ENCODE measurements around the gene GTPBP8.

Gene GTPBP8

GRCh38 chr3:112958811-112959560, 31.8 kb upstream of the GTPBP8 start:
- Histone ChIP-seq H3K4me1 (ENCODE audit: insufficient read depth, low read length) (no peaks in the 10 kb centered on the region), H3K27ac (ENCODE audit: low read length) (no peak overlapping the region), H3K36me3 (ENCODE audit: insufficient read depth, low read length) (no peaks in the 10 kb centered on the region), H3K9me3 (ENCODE audit: insufficient read depth, low read length, severe bottlenecking) (peaks cover 3% of the 10 kb centered on the region), H2AFZ (ENCODE audit: low read depth, low read length) (no peak overlapping the region), H3K79me2 (ENCODE audit: insufficient read depth, low read length) (no peaks in the 10 kb centered on the region), H3K9ac (ENCODE audit: low read depth, low read length) (no peak overlapping the region), H3K4me2 (ENCODE audit: insufficient read depth, low read length) (no peak overlapping the region), H3K4me3 (ENCODE audit: low read depth in 1 of 2, low read length in 2 of 2) (no peak overlapping the region), H4K20me1 (ENCODE audit: insufficient read depth, low read length) (no peaks in the 10 kb centered on the region), H3K27me3 (ENCODE audit: insufficient read depth, low read length, poor library complexity) (peaks cover 2% of the 10 kb centered on the region)
- ATAC-seq (ENCODE audit: insufficient read depth, low read depth) (no peak), DNase-seq (no peak)
- TF ChIP-seq EZH2 (IDR thresholded peaks at IDR 0.05; ENCODE audit: borderline replicate concordance, low read depth, low read length, severe bottlenecking) (no peak), CTCF (IDR thresholded peaks at IDR 0.05; ENCODE audit: borderline replicate concordance, extremely low read depth, low read length, poor library complexity, severe bottlenecking) (no peak)

GRCh38 chr3:112963683-112964082, 27.1 kb upstream of the GTPBP8 start:
- no peaks in the 10 kb centered on the region for H3K36me3 ChIP-seq (ENCODE audit: insufficient read depth, low read length)
- TF ChIP-seq EZH2 (IDR thresholded peaks at IDR 0.05; ENCODE audit: borderline replicate concordance, low read depth, low read length, severe bottlenecking) (no peak), CTCF (IDR thresholded peaks at IDR 0.05; ENCODE audit: borderline replicate concordance, extremely low read depth, low read length, poor library complexity, severe bottlenecking) (no peak)
- no peaks in the 10 kb centered on the region for H3K79me2 ChIP-seq (ENCODE audit: insufficient read depth, low read length)
- H3K4me2 ChIP-seq (ENCODE audit: insufficient read depth, low read length), result no peak overlapping the region
- no peak overlapping the region for H3K9ac ChIP-seq (ENCODE audit: low read depth, low read length)
- H3K27me3 ChIP-seq (ENCODE audit: insufficient read depth, low read length, poor library complexity), result peaks cover 2% of the 10 kb centered on the region
- peaks cover 3% of the 10 kb centered on the region for H3K9me3 ChIP-seq (ENCODE audit: insufficient read depth, low read length, severe bottlenecking)
- no peaks in the 10 kb centered on the region for H4K20me1 ChIP-seq (ENCODE audit: insufficient read depth, low read length)
- no peak for ATAC-seq (ENCODE audit: insufficient read depth, low read depth)
- H3K4me3 ChIP-seq (ENCODE audit: low read depth in 1 of 2, low read length in 2 of 2), result no peak overlapping the region
- H2AFZ ChIP-seq (ENCODE audit: low read depth, low read length), result no peak overlapping the region
- no peaks in the 10 kb centered on the region for H3K4me1 ChIP-seq (ENCODE audit: insufficient read depth, low read length)
- H3K27ac ChIP-seq (ENCODE audit: low read length), result no peak overlapping the region
- no peak for DNase-seq

GRCh38 chr3:112965656-112966055, 25.1 kb upstream of the GTPBP8 start:
- Histone ChIP-seq H4K20me1 (ENCODE audit: insufficient read depth, low read length) (no peaks in the 10 kb centered on the region), H3K4me1 (ENCODE audit: insufficient read depth, low read length) (no peaks in the 10 kb centered on the region), H3K79me2 (ENCODE audit: insufficient read depth, low read length) (no peaks in the 10 kb centered on the region), H3K4me2 (ENCODE audit: insufficient read depth, low read length) (no peak overlapping the region), H3K4me3 (ENCODE audit: low read depth in 1 of 2, low read length in 2 of 2) (no peak overlapping the region), H3K9ac (ENCODE audit: low read depth, low read length) (no peak overlapping the region), H3K27me3 (ENCODE audit: insufficient read depth, low read length, poor library complexity) (peaks cover 1% of the 10 kb centered on the region), H3K36me3 (ENCODE audit: insufficient read depth, low read length) (no peaks in the 10 kb centered on the region), H3K27ac (ENCODE audit: low read length) (no peak overlapping the region), H3K9me3 (ENCODE audit: insufficient read depth, low read length, severe bottlenecking) (peaks cover 3% of the 10 kb centered on the region), H2AFZ (ENCODE audit: low read depth, low read length) (no peak overlapping the region)
- DNase-seq (no peak), ATAC-seq (ENCODE audit: insufficient read depth, low read depth) (no peak)
- TF ChIP-seq EZH2 (IDR thresholded peaks at IDR 0.05; ENCODE audit: borderline replicate concordance, low read depth, low read length, severe bottlenecking), result no peak
- TF ChIP-seq CTCF (IDR thresholded peaks at IDR 0.05; ENCODE audit: borderline replicate concordance, extremely low read depth, low read length, poor library complexity, severe bottlenecking), result no peak

Data from DND-41 (cell line).